HepG2 (cell line): ENCODE results near the gene SND1.

Source experiments
- CREB1 ChIP-seq, 2 experiments: fragments of 450-650 bp in 1 of 2; IDR thresholded peaks; 2 replicates each; pipeline ENCODE4 v1.6.1; 2016 to 2017; ENCODE audit warnings: control low read depth in 1 of 2, mild to moderate bottlenecking in 1 of 2, missing compliant biosample characterization in 1 of 2, missing genetic modification characterization in 1 of 2
- CREM ChIP-seq, 2 experiments: sonication (generic) in 1 of 2; formaldehyde crosslinking in 1 of 2; IDR thresholded peaks; 2 replicates each; pipeline versions ENCODE4 v1.4.0 to v1.6.1; 2016 to 2020; ENCODE audit warnings: antibody characterized with exemption in 1 of 2, mild to moderate bottlenecking in 1 of 2, missing genetic modification reagents in 1 of 2
- HNF4A ChIP-seq: sonication (generic); formaldehyde crosslinking; IDR thresholded peaks from 2 replicates; pipeline ENCODE4 v1.4.0; 2020; ENCODE audit warnings: missing genetic modification reagents
- JUND ChIP-seq: sonication (generic); formaldehyde crosslinking; IDR thresholded peaks from 2 replicates; pipeline ENCODE4 v1.8.0; 2022; ENCODE audit warnings: mild to moderate bottlenecking, missing genetic modification reagents
- MEF2D ChIP-seq: sonication (generic); formaldehyde crosslinking; IDR thresholded peaks from 2 replicates; pipeline ENCODE4 v1.5.1; 2020; ENCODE audit warnings: mild to moderate bottlenecking, missing genetic modification reagents
- NFYC ChIP-seq: IDR thresholded peaks from 2 replicates; pipeline ENCODE4 v1.6.1; 2016; ENCODE audit warnings: missing genetic modification reagents, missing compliant biosample characterization
- POLR2A ChIP-seq, 2 experiments: IDR thresholded peaks; 2 replicates each; pipeline ENCODE4 v1.6.1; 2011; ENCODE audit warnings: low read depth in 2 of 2, low read length in 2 of 2, mild to moderate bottlenecking in 1 of 2, moderate library complexity in 1 of 2; ENCODE audit not compliant: insufficient read depth in 1 of 2
- SP1 ChIP-seq, 2 experiments: fragments of 450-650 bp in 1 of 2; sonication (generic) in 1 of 2; formaldehyde crosslinking in 1 of 2; IDR thresholded peaks; 2 replicates each; pipeline versions ENCODE4 v1.4.0 to v1.6.1; 2016 to 2020; ENCODE audit warnings: missing genetic modification reagents in 1 of 2
- YY1 ChIP-seq: IDR thresholded peaks from 2 replicates; pipeline ENCODE4 v1.6.1; 2011; ENCODE audit warnings: low read length, low read depth, moderate library complexity, mild to moderate bottlenecking; ENCODE audit not compliant: insufficient read depth, insufficient replicate concordance
- ZNF616 ChIP-seq: sonication (generic); formaldehyde crosslinking; IDR thresholded peaks from 2 replicates; pipeline ENCODE4 v1.5.0; 2020; ENCODE audit warnings: low read depth, mild to moderate bottlenecking, missing genetic modification reagents
- TF ChIP-seq, protein P1 (sequence below): sonication (generic); formaldehyde crosslinking; IDR thresholded peaks from 2 replicates; pipeline ENCODE4 v1.5.0; 2020; ENCODE audit warnings: mild to moderate bottlenecking, missing genetic modification reagents, moderate library complexity
- TF ChIP-seq, protein P2 (sequence below): IDR thresholded peaks from 2 replicates; pipeline ENCODE4 v1.6.1; 2012; ENCODE audit warnings: inconsistent platforms
- TF ChIP-seq, protein P3 (sequence below): sonication (generic); formaldehyde crosslinking; IDR thresholded peaks from 2 replicates; pipeline ENCODE4 v1.4.0; 2020; ENCODE audit warnings: missing genetic modification reagents

DNA sequence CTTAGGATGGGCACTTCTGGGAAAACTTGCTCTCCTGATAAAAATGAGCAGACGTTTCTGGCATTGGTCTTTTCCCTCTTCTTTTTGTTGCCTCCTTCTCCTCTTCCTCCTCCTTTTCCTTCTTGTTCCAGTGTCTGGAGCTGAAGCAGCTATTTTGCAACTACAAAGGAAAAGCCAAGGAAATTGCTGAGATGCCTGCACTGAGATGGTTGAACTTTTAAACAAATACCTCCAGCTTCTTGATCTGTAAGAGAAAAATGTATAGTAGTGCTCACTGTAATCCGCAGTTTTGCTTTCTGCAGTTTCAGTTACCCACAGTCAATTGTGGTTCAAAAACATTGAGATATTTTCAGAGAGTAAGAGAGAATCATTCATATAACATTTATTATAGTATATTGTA lies 7.5 kb upstream of the SND1 start:
- TF ChIP-seq HNF4A (CRISPR knock-in tag): no peak
- TF ChIP-seq POLR2A (IDR thresholded peaks at IDR 0.05; ENCODE audit: insufficient read depth in 1 of 2, low read depth in 2 of 2, low read length in 2 of 2): no peak
- TF ChIP-seq, protein P1, sequence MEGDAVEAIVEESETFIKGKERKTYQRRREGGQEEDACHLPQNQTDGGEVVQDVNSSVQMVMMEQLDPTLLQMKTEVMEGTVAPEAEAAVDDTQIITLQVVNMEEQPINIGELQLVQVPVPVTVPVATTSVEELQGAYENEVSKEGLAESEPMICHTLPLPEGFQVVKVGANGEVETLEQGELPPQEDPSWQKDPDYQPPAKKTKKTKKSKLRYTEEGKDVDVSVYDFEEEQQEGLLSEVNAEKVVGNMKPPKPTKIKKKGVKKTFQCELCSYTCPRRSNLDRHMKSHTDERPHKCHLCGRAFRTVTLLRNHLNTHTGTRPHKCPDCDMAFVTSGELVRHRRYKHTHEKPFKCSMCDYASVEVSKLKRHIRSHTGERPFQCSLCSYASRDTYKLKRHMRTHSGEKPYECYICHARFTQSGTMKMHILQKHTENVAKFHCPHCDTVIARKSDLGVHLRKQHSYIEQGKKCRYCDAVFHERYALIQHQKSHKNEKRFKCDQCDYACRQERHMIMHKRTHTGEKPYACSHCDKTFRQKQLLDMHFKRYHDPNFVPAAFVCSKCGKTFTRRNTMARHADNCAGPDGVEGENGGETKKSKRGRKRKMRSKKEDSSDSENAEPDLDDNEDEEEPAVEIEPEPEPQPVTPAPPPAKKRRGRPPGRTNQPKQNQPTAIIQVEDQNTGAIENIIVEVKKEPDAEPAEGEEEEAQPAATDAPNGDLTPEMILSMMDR (CRISPR knock-in tag): no peak
- TF ChIP-seq ZNF616 (CRISPR knock-in tag): no peak
- no peak for TF ChIP-seq CREM (IDR thresholded peaks at IDR 0.05)
- no peak for TF ChIP-seq CREM (CRISPR knock-in tag; IDR thresholded peaks at IDR 0.05)
- TF ChIP-seq YY1: no peak
- no peak for TF ChIP-seq CREB1 (IDR thresholded peaks at IDR 0.05)
- TF ChIP-seq CREB1 (CRISPR knock-in tag; IDR thresholded peaks at IDR 0.05): no peak
- no peak for TF ChIP-seq SP1 (IDR thresholded peaks at IDR 0.05)
- no peak for TF ChIP-seq SP1 (CRISPR knock-in tag; IDR thresholded peaks at IDR 0.05)
- TF ChIP-seq, protein P2, sequence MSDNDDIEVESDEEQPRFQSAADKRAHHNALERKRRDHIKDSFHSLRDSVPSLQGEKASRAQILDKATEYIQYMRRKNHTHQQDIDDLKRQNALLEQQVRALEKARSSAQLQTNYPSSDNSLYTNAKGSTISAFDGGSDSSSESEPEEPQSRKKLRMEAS: no peak
- TF ChIP-seq NFYC (CRISPR knock-in tag): no peak
- TF ChIP-seq MEF2D (CRISPR knock-in tag): no peak
- TF ChIP-seq, protein P3, sequence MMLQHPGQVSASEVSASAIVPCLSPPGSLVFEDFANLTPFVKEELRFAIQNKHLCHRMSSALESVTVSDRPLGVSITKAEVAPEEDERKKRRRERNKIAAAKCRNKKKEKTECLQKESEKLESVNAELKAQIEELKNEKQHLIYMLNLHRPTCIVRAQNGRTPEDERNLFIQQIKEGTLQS: no peak
- TF ChIP-seq JUND (CRISPR knock-in tag): no peak
